ENCODE results near the gene SMCO4. TPM values are rescaled to one million over a fixed set of nuclear protein-coding genes. Genes with fewer than 3 reads are reported as not detected.

The SMCO4 gene
- total RNA-seq, 1 donor from 2014 or later: 40.0 TPM

DNA sequence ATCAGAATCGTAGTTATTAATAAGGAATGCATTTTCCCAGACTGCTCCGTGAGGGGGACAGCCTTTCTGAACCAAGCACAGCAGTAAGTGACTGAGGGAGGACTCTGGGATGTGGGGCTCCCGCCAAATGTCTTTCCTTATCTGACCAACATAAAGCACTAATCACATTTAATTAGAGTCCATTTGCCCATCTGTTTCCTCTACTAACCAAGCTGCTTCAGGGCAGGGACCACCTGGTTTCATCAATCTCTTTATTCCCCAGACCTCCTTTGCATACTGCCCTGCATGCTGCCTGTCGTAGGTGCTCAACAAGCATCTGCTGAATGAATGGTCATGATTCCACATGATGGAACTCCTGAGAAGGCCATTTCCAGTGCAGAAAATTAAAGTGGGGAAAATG lies 29.4 kb downstream of the SMCO4 start:
- intact Hi-C loops (cut with DNase I): no loop called here
- DNase-seq (ENCODE audit: low spot score): no peak

- no peak for DNase-seq (ENCODE audit: low spot score)
- intact Hi-C loops (cut with DNase I): no loop called here
Measured at GRCh38 chr11:93512949-93513667, 30.1 kb downstream of the SMCO4 start.

- no peak for DNase-seq (ENCODE audit: low spot score)
- intact Hi-C loops (cut with DNase I): no loop called here
Measured at GRCh38 chr11:93512073-93512475, 31.1 kb downstream of the SMCO4 start.

GRCh38 chr11:93510196-93510873 lies 32.9 kb downstream of the SMCO4 start:
- no peak for DNase-seq (ENCODE audit: low spot score)
- intact Hi-C loops (cut with DNase I): no loop called here

DNA sequence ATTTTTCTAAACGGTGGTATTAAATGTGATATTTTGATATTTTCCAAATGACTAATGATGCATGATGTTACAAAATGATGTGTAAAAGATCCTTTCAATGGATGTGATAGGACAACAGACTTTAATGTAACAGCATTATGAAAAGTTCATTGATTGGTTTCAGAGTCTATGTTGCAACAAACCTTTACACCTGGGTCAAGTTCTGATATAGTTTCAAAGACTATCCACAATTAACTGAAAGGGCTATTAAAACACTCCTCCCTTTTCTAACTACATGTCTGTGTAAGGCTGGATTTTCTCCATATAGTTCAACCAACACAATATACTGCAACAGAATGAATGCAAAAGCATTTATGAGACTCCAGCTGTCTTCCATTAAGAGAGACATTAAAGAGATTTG lies 35.7 kb downstream of the SMCO4 start:
- DNase-seq (ENCODE audit: low spot score): no peak

GRCh38 chr11:93505703-93506102 lies 37.5 kb downstream of the SMCO4 start:
- no peak for DNase-seq (ENCODE audit: low spot score)
- intact Hi-C loops (cut with DNase I): no loop called here

More for the DNA sequence above, 35.7 kb downstream of the SMCO4 start:
- intact Hi-C loops (cut with DNase I): no loop called here

DNA sequence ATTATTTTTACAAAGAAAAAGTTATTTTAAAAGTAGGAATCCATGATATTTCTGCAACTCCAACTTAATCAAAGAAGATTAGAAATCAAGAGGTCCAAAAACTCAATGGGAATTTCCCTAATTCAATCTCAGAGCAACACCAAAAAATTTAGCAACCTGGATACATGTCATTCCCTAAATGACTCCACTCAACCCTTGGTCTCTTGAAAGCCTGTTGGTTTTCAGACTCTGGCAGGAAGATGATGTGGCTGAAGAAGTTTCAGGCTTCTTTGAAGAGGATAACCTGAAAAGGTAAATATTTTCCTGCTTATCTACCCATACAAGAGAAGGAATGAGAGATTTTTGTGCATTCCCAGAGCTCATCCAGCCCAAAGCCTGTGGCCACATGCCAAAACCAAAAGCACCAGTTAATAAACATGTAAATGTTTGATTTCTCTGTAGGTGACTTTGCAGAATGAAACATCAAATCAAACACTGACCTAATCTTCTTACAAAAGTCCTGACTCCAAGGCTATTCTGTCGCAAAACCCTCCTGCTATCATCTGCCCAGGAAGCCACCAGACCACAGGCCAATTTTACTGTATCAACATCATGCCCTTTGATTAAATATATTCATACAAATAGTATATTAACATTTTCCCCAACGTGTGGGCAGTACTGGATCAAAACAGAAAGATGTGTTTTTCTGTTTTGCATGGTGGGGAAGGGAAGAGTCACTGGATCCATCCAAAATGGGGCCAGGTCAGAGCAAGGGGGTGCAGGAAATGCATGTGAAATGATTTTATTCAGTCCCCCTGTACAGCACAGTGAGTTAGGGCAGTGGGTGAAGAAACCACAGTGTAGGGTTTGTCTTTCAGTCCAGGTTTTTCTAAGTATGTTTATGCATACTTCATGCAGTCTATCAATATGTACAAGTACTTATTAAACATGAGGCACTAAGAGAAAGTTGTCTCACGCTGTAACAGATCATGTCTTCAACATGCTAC lies 38.8 kb downstream of the SMCO4 start:
- intact Hi-C loops (cut with DNase I): no loop called here
- no peak for DNase-seq (ENCODE audit: low spot score)

DNA sequence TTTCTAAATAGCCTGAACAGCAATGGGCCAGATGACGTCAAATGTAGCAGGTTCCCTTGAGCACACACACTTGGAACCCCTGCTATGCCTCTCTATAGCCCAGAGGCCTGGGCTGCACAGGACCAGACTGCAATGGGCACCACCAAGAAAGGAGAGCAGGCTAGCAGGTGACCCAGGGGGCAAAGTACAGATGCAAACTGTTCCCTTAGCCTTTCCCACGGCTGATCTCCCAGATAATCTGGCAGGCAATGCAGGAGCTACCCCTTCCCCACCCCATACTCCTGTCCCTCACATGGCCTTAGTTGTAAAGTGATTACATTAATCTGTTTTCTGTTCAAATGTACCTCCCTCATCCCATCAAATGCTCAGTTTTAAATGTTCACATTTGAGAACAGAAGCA lies 41.3 kb downstream of the SMCO4 start:
- DNase-seq (ENCODE audit: low spot score): no peak
- intact Hi-C loops (cut with DNase I): no loop called here

GRCh38 chr11:93500759-93501158 lies 42.4 kb downstream of the SMCO4 start:
- DNase-seq (ENCODE audit: low spot score): no peak
- intact Hi-C loops (cut with DNase I): no loop called here

- DNase-seq (ENCODE audit: low spot score): no peak
Measured at GRCh38 chr11:93498641-93499040, 44.5 kb downstream of the SMCO4 start.

DNA sequence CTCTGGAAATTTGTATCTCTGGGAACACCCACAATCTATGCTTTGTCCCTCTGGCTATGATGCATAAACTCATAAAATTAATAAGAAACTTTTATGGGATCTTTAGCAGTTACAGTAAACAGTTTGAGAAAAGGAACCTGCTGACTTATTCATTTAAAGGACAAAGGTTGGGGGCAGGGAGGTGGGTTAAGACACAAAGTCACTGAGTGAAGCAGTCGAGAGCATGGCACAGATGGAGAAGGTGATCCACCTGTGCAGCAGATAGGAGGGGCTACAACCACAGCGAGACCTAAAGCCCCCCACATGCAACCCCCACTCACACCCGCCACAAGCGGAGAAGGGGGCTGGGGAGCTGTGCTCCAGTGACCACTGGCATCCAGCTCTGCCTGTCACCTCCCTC lies 45.0 kb downstream of the SMCO4 start:
- intact Hi-C loops (cut with DNase I): no loop called here
- no peak for DNase-seq (ENCODE audit: low spot score)

More at GRCh38 chr11:93498641-93499040, 44.5 kb downstream of the SMCO4 start:
- intact Hi-C loops (cut with DNase I): no loop called here

DNA sequence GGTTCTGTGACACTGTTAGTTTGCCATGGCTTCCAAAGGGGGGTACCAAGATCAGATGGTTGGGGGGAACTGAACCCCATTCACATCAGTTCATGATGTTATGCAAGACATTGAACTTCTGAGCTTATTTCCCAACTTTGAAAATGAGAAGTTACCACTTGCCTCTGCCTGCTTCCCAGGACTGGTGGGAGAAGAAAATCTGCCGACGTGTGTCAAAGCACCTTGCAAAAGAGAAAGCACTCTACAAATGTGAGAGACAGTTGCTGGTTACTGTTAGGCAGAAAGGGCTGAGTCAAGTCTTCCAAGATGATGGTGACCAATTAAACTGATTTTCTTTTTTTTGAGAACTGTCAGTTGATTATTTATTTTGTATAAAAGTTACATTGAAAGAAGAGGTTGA lies 45.6 kb downstream of the SMCO4 start:
- DNase-seq (ENCODE audit: low spot score): no peak
- intact Hi-C loops (cut with DNase I): no loop called here

- intact Hi-C loops (cut with DNase I): no loop called here
- no peak for DNase-seq (ENCODE audit: low spot score)
Measured at GRCh38 chr11:93494357-93494756, 48.8 kb downstream of the SMCO4 start.

- DNase-seq (ENCODE audit: low spot score): no peak
- intact Hi-C loops (cut with DNase I): no loop called here
Measured at GRCh38 chr11:93493252-93493897, 49.8 kb downstream of the SMCO4 start.

- intact Hi-C loops (cut with DNase I): no loop called here
- no peak for DNase-seq (ENCODE audit: low spot score)
Measured at GRCh38 chr11:93492464-93493251, 50.5 kb downstream of the SMCO4 start.

GRCh38 chr11:93491973-93492372 lies 51.2 kb downstream of the SMCO4 start:
- DNase-seq (ENCODE audit: low spot score): no peak
- intact Hi-C loops (cut with DNase I): no loop called here

DNA sequence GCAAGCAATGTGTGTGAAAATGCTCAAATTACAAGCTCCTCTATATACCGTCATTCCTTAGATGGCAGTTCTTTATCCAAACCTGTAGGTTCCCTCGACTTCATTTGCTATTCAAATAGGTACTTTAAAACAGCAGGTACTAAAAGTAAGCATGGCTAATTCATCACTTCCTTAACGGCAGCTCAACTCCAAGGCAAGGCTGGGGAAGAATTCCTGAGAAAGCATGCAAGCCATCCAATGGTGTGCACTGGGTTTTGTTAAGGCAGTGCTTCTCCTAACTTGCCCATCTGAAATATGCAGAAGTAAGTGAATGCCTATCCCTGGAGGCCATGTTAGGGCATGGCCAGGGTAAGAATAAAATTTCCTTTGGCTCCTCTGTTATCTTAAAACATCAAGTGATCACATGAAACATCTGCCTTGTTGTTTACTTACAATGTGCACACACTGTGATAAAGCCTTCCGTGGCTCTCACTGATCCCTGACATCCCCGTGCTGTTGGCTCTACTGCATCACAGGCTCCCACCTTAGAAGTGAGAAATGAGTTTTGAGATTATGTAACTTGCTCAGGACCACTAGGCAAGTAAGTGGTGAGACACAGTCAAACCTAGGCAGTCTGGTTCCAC lies 52.1 kb downstream of the SMCO4 start:
- intact Hi-C loops (cut with DNase I): no loop called here
- no peak for DNase-seq (ENCODE audit: low spot score)

- intact Hi-C loops (cut with DNase I): loop anchor here (10.0 kb wide), 1 partner anchor 165 kb away; no protein-coding TSS in a partner anchor
- no peak for DNase-seq (ENCODE audit: low spot score)
Measured at GRCh38 chr11:93489841-93490240, 53.4 kb downstream of the SMCO4 start.
